NB4 (cell line): ENCODE data around the gene TRABD.

Experiments used
- DNase-seq: peaks from one replicate; pipeline ENCODE4 v3.0.0; 2010; ENCODE audit warnings: low read depth
- H3K4me3 ChIP-seq: one replicate; pipeline ENCODE4 v1.5.1; 2011; ENCODE audit warnings: mild to moderate bottlenecking, low read depth, low read length, moderate library complexity
- MAX ChIP-seq: IDR thresholded peaks from 2 replicates; pipeline ENCODE4 v1.6.1; 2011; ENCODE audit warnings: low read depth, low read length
- MYC ChIP-seq: IDR thresholded peaks from 2 replicates; pipeline ENCODE4 v1.6.1; 2011; ENCODE audit warnings: low read depth, low read length
- POLR2A ChIP-seq: IDR thresholded peaks from 2 replicates; pipeline ENCODE4 v1.6.1; 2011; ENCODE audit warnings: mild to moderate bottlenecking; ENCODE audit not compliant: insufficient read length; ENCODE audit errors: extremely low read depth
- TF ChIP-seq, protein P1 (sequence below): IDR thresholded peaks from one replicate; pipeline ENCODE4 v1.5.1; 2012; ENCODE audit warnings: low read depth, low read length

The TRABD gene

DNA sequence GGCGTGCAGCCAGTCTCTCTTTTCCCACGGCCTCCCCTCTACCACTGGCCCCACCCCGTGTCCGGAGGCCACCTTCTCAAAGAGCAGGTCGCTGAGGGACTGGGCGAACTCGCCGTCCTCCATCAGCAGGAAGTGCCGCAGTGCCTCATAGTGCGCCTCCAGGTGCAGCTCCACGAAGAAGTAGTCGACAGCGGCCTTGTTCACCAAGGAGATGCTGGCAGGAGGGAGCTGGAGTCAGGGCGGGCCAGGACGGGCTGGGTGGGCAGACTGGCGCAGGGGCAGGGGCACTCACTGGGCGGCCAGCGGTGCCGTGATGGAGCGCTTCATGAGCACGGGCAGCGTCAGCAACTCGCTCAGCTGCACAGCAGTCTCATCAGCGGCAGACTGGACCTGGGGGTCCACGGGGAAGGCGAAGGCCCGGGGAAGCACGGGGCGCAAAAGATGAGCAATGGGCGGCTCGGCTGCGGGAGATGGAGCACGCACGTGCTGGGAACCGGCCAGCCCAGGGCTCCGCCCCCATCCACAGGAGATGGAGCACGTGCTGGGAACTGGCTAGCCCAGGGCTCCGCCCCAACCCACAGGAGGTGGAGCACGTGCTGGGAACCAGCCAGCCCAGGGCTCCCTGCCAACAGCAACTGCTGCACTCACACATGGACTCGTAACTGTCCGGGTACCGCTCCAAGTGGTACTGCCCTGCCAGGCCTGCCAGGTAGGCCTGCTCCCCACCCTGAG, 33.4 kb downstream of the TRABD start:
- H3K4me3 ChIP-seq, result no peak overlapping the region
- TF ChIP-seq MAX (peak; percentile 89), POLR2A (no peak), MYC (no peak; the same call in 1 of the 2 replicates)
- TF ChIP-seq, protein P1, sequence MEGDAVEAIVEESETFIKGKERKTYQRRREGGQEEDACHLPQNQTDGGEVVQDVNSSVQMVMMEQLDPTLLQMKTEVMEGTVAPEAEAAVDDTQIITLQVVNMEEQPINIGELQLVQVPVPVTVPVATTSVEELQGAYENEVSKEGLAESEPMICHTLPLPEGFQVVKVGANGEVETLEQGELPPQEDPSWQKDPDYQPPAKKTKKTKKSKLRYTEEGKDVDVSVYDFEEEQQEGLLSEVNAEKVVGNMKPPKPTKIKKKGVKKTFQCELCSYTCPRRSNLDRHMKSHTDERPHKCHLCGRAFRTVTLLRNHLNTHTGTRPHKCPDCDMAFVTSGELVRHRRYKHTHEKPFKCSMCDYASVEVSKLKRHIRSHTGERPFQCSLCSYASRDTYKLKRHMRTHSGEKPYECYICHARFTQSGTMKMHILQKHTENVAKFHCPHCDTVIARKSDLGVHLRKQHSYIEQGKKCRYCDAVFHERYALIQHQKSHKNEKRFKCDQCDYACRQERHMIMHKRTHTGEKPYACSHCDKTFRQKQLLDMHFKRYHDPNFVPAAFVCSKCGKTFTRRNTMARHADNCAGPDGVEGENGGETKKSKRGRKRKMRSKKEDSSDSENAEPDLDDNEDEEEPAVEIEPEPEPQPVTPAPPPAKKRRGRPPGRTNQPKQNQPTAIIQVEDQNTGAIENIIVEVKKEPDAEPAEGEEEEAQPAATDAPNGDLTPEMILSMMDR, result no peak
- DNase-seq, result peak; percentile 43

- TF ChIP-seq, protein P1, result no peak
- TF ChIP-seq MAX, result no peak
- TF ChIP-seq MYC, result no peak
- no peak for TF ChIP-seq POLR2A
- no peak for DNase-seq
- H3K4me3 ChIP-seq, result no peak overlapping the region
These were observed 34.3 kb downstream of the TRABD start for GRCh38 chr22:50219800-50220602.

- no peak for DNase-seq
- H3K4me3 ChIP-seq, result no peak overlapping the region
- no peak for TF ChIP-seq MAX
- TF ChIP-seq POLR2A, result no peak
- no peak for TF ChIP-seq MYC
- TF ChIP-seq, protein P1, result no peak
These were observed 35.1 kb downstream of the TRABD start for GRCh38 chr22:50220603-50221409.

- no peak overlapping the region for H3K4me3 ChIP-seq
- TF ChIP-seq POLR2A, result no peak
- no peak for TF ChIP-seq MAX
- TF ChIP-seq, protein P1, result no peak
- TF ChIP-seq MYC, result no peak
- DNase-seq, result no peak
These were observed 35.9 kb downstream of the TRABD start for GRCh38 chr22:50221410-50222300.

GRCh38 chr22:50222508-50222907, 36.8 kb downstream of the TRABD start:
- no peak for TF ChIP-seq POLR2A
- TF ChIP-seq, protein P1, result no peak
- no peak for TF ChIP-seq MAX
- no peak for TF ChIP-seq MYC
- DNase-seq, result no peak
- H3K4me3 ChIP-seq, result no peak overlapping the region
